Stimulated activated CD8-positive, alpha-beta memory T cell treated with anti-CD3 and anti-CD28 coated beads, Interleukin-7, amount 100 ng/mL, for 1 hour (primary cell): ENCODE results near the gene XAB2.

Experiments used
- DNase-seq, 2 donors: peaks; one replicate each; pipeline ENCODE4 v3.0.0-alpha.2; 2020; ENCODE audit warnings: low read depth in 2 of 2

XAB2 gene

DNA sequence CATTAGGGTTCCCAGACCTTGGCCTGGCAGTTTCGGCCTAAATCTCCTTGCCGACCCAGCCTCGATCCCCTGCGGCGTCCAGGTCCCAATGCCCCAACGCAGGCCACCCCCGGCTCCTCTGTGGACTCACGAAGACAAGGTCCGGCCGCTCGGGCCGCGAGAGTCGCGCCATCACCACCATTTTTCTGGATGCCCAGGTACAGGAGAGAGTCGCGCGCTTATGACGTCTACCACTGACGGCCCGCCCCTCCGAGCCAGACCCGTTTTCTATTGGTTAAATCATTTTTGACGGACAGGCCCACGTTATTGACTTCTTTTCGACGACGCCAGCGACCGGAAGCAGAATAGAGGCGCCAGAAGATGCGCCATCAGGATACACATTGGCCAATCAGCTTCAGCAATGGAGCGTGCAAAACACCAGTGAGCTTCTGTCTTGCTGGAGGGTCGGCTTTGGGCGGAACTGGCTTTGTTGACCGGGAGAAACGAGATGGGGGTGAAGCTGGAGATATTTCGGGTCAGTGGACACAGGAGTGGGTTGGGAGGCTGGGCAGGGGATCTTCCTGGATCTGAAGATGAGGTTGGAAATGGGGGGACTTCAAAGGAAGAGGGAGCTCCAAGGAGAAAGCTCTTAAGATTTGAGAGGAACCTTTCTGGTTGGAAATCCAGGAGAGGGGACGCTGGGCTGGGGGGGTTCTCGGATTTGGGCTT lies at the start of gene XAB2, which contains the start of gene PET100:
Gene XAB2 (minus strand): TSS at position 199 of the 708 bp plus-strand sequence. CDS start 18 bp downstream, at position 181.
Gene PET100 (plus strand): TSS at position 447 of the 708 bp plus-strand sequence. CDS start 41 bp downstream, at position 488.
- DNase-seq: peak; percentile 86 to 88

- DNase-seq: no peak
Observed at GRCh38 chr19:7677669-7678311, 48.4 kb upstream of the XAB2 start.

- DNase-seq: no peak
Observed at GRCh38 chr19:7676854-7677253, 47.5 kb upstream of the XAB2 start, which contains the start of gene MCEMP1. Gene MCEMP1 (plus strand): TSS chr19:7677090. CDS start chr19:7677121, 31 bp downstream.

DNA sequence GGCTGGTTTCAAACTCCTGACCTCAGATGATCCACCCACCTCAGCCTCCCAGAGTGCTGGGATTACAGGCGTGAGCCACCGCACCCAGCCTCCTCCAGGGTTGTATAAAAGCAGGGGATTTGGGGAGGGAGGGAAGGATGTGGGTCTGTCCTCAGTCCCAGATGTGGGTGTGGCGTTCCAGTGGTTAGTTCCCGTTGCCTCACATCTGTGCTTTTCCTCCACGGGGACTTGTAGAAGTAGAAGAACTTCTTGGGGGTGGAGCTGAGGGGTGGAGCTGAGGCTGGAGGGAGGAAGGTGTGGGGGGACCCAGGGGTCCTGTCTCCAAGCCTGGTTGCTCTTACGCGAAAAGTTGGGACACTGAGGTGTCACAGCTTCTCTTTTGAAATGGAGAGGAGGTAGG lies 47.0 kb upstream of the XAB2 start:
- DNase-seq: no peak

DNA sequence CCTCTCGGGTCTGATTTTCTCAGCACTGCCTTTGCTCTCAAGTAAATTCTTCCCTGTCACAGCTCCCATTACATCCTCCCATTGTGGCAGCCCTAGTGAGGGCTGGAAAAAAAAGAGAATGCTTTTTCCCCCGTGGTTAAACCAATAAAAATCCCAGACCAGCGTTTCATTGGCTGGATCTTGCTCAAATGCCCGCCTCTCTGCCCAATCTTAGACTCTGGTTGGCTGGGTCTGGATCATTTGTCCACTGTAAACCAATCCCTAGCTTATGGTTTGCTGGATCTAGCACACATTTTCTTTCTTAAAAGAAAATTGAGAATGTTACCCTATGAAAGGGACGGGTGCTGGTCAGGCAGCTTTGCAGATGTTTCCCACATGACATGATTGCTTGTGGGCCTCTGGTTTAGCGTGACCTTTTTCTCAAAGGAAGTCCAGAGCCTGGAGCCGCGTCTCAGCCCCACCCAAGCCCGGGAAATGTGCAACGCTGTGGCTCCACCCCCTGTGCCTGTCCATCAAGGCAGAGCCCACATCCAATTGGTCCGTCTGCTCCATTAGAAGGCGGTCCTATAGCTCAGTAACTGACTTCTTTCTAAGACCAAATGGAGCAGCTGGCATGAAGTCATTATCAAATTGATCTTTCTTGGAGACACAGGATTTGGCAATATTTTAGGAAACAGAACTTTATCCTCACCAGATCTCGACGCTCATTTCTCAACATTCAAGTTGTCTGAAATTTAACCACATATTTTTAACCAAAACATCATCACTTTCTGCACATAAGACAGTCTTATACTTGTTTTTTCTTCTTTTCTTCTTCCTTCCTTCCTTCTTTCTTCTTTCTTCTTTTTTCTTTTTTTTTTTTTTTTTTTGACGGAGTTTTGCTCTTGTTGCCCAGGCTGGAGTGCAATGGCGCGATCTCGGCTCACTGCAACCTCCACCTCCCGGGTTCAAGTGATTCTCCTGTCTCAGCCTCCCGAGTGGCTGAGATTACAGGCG lies 45.0 kb upstream of the XAB2 start:
- no peak for DNase-seq

DNA sequence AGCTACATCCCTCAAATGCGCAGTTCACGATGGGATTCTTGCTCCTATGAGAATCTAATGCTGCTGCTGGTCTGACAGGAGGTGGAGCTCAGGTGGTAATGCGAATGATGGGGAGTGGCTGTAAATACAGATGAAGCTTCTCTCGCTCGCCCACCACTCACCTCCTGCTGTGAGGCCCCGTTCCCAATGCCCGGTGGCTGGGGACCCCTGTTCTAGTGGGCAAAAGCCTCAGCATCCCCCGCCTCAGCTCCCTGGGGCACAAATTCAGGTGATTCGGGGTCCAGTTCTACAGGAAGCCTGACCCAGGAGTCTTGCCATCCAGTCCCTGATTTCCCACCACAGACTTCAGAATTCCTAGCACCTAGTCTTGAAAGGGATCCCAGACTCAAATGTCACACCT lies 43.2 kb upstream of the XAB2 start:
- no peak for DNase-seq

DNA sequence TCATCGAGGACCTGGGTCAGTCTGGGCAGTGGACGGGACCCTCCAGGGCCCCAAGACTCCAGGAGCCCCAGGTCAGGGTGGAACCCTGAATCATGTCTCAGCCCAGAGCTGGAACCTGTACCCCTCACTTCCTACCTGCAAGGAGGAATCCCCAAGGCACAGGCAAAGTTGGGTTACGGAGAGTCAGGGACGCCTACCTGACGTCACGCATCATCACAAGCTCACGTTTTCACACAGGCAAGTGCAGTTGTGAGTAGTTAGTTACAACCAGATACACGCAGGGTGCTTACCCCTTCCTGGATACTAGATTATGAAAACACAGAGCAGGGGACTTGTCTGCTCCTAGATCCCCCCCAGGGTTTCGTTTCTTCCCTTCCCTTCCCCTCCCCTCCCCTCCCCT lies 41.4 kb upstream of the XAB2 start:
- DNase-seq: no peak

GRCh38 chr19:7670150-7670783 lies 40.9 kb upstream of the XAB2 start:
- no peak for DNase-seq

DNA sequence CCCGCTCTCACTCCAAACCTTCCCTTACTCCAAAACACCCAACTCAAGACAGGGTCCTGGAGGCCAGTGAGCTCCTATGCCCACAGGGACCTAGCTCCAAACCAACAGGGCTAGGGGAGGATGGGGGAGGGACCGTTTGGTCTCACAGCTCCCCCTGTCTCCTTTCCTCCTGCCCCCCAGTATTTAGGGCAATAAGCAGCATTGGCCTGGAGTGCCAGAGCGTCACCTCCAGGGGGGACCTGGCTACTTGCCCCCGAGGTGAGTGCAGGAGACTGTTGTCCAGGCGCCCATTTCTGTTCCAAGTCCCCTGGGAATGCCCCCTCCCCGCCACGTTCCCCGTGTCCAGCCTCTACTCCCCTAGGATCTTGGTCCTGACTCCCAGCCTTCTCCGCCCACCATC lies 40.3 kb upstream of the XAB2 start:
- DNase-seq: no peak

DNA sequence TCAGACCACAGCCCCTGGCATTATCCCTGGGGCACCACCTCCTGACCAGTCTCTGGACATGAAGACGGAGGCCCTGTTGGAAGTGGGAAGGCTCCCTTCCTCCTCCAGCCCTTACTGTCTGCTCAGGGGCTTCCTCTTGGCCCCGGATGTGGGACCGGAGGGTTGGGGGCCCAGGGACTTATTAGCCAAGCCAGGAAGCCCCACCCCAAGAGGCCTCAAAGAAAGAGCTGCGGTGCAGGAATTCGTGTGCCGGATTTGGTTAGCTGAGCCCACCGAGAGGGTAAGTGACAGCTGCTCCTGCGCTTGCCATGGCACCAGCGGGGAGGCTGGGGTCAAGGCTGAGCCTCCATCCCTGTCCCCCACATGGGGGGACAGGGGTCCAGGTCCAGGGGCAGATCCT lies 39.5 kb upstream of the XAB2 start, which contains the start of gene RETN:
Gene RETN (plus strand): TSS at position 208 of the 400 bp plus-strand sequence. CDS start 278 bp downstream, outside the sequence.
- DNase-seq: no peak

DNA sequence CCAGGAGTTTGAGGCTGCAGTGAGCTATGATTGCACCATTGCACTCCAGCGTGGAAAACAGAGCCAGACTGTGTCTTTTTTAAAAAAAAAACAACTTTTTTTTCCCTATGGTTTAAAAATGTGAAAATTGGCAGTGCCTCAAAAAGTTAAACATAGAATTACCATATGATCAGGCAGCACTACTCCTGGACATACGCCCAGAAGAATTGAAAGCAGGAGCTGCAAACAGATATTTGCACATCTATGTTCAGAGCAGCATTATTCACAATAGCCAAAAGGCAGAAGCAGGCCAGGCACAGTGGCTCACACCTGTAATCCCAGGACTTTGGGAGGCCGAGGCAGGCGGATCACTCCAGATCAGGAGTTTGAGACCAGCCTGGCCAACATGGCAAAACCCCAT lies 35.7 kb upstream of the XAB2 start:
- no peak for DNase-seq

- no peak for DNase-seq
Observed at GRCh38 chr19:7663706-7664105, 34.4 kb upstream of the XAB2 start.

- no peak for DNase-seq
Observed at GRCh38 chr19:7662657-7663056, 33.3 kb upstream of the XAB2 start.

DNA sequence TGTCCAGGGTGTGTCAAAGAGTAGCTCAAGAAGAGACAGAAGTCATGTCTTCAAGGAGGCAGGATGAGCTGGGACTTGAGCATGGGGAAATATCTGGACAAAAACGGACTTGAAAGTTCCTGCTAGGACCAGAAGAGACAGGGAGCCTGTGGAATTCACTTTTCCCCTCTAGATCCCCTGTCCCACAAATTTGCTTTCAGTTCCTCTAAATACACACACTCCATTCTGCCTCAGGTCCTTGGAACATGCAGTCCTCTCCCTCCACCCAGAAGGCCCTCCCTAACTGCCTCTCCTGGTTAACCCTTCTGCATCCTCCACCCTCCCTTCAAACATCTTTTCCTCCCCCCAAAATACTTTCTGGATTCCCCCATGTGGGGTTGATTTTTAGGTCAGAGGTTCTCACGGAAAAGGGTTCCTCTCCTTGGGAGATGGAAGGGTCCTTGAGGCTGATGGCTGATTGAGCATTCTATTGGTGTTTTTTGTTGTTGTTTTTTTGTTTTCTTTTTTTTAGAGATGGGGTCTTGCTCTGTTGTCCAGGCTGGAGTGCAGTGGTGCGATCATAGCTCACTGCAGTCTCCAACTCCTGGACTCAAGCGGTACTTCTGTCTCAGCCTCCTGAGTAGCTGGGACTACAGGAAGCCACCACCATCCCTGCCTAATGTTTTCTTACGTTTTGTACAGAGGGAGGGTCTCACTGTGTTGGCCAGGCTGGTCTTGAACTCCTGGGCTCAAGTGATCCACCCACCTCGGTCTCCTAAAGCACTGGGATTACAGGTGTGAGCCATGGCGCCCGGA lies 32.6 kb upstream of the XAB2 start:
- no peak for DNase-seq

- DNase-seq: no peak
Observed at GRCh38 chr19:7658219-7658686, 28.9 kb upstream of the XAB2 start.

GRCh38 chr19:7657131-7657751 lies 27.9 kb upstream of the XAB2 start:
- no peak for DNase-seq

DNA sequence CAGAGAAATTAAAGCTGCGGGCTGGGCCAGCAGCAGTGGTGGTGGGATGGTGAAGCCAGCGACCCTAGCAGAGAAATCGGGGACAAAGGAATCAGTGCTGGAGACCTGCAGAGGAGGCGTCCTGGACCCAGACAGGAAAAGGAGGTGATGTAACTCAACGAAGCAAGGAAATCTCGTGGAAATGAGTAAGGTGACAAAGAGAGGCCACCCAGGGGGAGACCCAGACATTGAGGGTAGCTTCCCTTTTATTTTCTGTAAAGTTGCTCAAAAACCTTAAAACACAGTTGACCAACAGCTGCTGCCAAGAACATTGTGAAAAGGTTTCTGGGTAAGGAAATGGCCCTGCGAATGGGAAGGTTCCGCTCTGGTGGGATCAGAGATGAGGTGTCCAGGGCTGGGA lies 26.2 kb upstream of the XAB2 start:
- no peak for DNase-seq

DNA sequence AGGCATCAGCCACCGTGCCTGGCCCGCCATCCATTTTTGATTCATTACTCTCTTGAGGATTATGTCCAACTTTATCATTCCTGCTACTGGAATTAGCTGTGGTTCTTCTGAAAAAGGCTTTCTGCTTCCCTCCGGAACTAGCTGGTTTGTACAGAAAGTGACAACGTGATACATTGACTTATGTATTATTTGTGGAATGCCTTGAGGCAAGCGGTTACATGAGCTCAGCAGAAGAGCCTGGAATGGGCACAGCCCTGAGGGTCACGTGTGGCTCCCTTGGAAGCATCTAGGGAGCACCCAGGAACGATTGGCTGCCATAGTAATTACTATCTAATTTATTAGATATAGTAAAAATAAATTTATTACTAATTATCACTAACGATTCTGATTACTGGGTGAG lies 25.1 kb upstream of the XAB2 start:
- DNase-seq: no peak

DNA sequence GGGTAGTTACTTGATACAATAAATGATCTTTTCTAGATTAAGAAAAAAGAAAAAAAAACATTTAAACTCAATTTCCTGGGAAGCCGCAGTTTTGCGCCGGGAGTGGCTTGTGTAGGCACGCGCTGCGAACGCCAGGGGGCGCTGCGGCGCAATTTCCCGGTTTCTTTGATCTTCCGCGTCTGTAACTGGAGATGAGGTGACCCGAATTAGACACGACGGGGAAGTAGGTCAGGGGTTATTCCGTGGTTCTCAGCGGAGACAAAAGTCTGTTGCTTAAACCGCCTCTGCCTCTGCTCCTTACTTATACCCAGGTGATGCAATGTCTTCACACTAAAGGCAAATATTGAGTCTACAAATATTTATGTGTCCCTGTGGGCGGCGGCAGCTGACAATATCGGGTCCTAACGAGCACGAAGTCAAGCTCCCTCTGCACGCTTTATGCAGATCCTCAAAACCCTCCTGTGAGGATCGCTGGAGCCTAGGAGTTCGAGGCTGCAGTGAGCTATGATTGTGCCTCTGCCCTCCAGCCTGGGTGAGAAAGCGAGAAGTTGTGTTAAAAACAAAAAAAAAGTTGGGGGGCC lies 22.8 kb upstream of the XAB2 start:
- peak; percentile 69 to 81 for DNase-seq

DNA sequence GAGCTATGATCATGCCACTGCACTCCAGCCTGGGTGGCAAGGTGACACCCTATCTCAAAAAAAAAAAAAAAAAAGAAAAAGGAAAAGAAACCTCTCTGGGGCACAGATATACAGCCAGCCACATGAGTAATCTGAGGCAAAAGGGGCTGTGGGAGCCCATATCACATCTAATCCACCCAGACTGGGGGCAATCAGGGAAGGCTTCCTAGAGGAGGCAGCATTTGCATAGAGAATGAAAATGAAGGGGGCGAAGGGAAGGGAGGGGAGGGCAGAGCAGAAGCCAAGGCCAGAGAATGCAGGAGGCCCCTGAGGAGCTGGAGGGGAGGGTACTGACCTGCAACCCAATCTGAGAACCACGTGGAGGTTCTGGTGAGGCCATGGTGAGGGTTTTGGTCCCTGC lies 20.8 kb upstream of the XAB2 start:
- DNase-seq: no peak
